WTC11 (cell line): ENCODE data around the gene ZBTB34.

ENCODE experiments used
- CREB1 ChIP-seq: sonication (generic); formaldehyde crosslinking; IDR thresholded peaks from 2 replicates; pipeline ENCODE4 v1.8.0; 2023; ENCODE audit warnings: mild to moderate bottlenecking, missing genetic modification reagents
- CTCF ChIP-seq: fragments of 200-600 bp; IDR thresholded peaks from 2 replicates; pipeline ENCODE4 v1.8.0; 2022; ENCODE audit warnings: antibody characterized with exemption
- ELF4 ChIP-seq: sonication (generic); formaldehyde crosslinking; IDR thresholded peaks from 2 replicates; pipeline ENCODE4 v1.8.1; 2022; ENCODE audit warnings: low read depth, mild to moderate bottlenecking, moderate library complexity, missing genetic modification reagents
- ESRRA ChIP-seq: sonication (generic); formaldehyde crosslinking; IDR thresholded peaks from 2 replicates; pipeline ENCODE4 v1.8.1; 2022; ENCODE audit warnings: mild to moderate bottlenecking, missing genetic modification reagents, borderline replicate concordance
- ETV6 ChIP-seq: sonication (generic); formaldehyde crosslinking; IDR thresholded peaks from 2 replicates; pipeline ENCODE4 v1.8.1; 2022; ENCODE audit warnings: mild to moderate bottlenecking, missing genetic modification reagents
- TCF7 ChIP-seq: sonication (generic); formaldehyde crosslinking; IDR thresholded peaks from 2 replicates; pipeline ENCODE4 v1.8.0; 2022; ENCODE audit warnings: mild to moderate bottlenecking, low read depth, missing genetic modification reagents, moderate library complexity
- TEAD4 ChIP-seq: sonication (generic); formaldehyde crosslinking; IDR thresholded peaks from 2 replicates; pipeline ENCODE4 v1.8.0; 2022; ENCODE audit warnings: mild to moderate bottlenecking, missing genetic modification reagents
- ZNF138 ChIP-seq: sonication (generic); formaldehyde crosslinking; conservative IDR thresholded peaks from 2 replicates; pipeline ENCODE4 v1.8.1; 2022; ENCODE audit warnings: mild to moderate bottlenecking, moderate library complexity, missing genetic modification reagents
- ZNF416 ChIP-seq: fragments of 250-450 bp; sonication (Bioruptor Pico); IDR thresholded peaks from 2 replicates; pipeline ENCODE4 v1.9.0; 2021; ENCODE audit warnings: mild to moderate bottlenecking, inconsistent platforms
- TF ChIP-seq, protein P1 (sequence below): sonication (generic); formaldehyde crosslinking; IDR thresholded peaks from 2 replicates; pipeline ENCODE4 v1.8.0; 2022; ENCODE audit warnings: mild to moderate bottlenecking, missing genetic modification reagents
- TF ChIP-seq, protein P2 (sequence below): sonication (generic); formaldehyde crosslinking; IDR thresholded peaks from 2 replicates; pipeline ENCODE4 v1.8.0; 2023; ENCODE audit warnings: missing genetic modification reagents, mild to moderate bottlenecking, borderline replicate concordance

- TF ChIP-seq CTCF = no peak
- no peak for TF ChIP-seq ZNF138 (CRISPR knock-in tag)
- no peak for TF ChIP-seq TEAD4 (CRISPR knock-in tag)
- no peak for TF ChIP-seq TCF7 (CRISPR knock-in tag)
- TF ChIP-seq CREB1 = no peak
- no peak for TF ChIP-seq ESRRA (CRISPR knock-in tag)
- TF ChIP-seq ZNF416 = no peak
- TF ChIP-seq ELF4 (CRISPR knock-in tag) = no peak
- no peak for TF ChIP-seq ETV6 (CRISPR knock-in tag)
- TF ChIP-seq, protein P1, sequence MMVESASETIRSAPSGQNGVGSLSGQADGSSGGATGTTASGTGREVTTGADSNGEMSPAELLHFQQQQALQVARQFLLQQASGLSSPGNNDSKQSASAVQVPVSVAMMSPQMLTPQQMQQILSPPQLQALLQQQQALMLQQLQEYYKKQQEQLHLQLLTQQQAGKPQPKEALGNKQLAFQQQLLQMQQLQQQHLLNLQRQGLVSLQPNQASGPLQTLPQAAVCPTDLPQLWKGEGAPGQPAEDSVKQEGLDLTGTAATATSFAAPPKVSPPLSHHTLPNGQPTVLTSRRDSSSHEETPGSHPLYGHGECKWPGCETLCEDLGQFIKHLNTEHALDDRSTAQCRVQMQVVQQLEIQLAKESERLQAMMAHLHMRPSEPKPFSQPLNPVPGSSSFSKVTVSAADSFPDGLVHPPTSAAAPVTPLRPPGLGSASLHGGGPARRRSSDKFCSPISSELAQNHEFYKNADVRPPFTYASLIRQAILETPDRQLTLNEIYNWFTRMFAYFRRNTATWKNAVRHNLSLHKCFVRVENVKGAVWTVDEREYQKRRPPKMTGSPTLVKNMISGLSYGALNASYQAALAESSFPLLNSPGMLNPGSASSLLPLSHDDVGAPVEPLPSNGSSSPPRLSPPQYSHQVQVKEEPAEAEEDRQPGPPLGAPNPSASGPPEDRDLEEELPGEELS (CRISPR knock-in tag) = no peak
- TF ChIP-seq, protein P2, sequence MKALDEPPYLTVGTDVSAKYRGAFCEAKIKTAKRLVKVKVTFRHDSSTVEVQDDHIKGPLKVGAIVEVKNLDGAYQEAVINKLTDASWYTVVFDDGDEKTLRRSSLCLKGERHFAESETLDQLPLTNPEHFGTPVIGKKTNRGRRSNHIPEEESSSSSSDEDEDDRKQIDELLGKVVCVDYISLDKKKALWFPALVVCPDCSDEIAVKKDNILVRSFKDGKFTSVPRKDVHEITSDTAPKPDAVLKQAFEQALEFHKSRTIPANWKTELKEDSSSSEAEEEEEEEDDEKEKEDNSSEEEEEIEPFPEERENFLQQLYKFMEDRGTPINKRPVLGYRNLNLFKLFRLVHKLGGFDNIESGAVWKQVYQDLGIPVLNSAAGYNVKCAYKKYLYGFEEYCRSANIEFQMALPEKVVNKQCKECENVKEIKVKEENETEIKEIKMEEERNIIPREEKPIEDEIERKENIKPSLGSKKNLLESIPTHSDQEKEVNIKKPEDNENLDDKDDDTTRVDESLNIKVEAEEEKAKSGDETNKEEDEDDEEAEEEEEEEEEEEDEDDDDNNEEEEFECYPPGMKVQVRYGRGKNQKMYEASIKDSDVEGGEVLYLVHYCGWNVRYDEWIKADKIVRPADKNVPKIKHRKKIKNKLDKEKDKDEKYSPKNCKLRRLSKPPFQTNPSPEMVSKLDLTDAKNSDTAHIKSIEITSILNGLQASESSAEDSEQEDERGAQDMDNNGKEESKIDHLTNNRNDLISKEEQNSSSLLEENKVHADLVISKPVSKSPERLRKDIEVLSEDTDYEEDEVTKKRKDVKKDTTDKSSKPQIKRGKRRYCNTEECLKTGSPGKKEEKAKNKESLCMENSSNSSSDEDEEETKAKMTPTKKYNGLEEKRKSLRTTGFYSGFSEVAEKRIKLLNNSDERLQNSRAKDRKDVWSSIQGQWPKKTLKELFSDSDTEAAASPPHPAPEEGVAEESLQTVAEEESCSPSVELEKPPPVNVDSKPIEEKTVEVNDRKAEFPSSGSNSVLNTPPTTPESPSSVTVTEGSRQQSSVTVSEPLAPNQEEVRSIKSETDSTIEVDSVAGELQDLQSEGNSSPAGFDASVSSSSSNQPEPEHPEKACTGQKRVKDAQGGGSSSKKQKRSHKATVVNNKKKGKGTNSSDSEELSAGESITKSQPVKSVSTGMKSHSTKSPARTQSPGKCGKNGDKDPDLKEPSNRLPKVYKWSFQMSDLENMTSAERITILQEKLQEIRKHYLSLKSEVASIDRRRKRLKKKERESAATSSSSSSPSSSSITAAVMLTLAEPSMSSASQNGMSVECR (CRISPR knock-in tag) = no peak
Measured at GRCh38 chr9:126819482-126819881, 41.0 kb upstream of the ZBTB34 start.
